KMS-11 (cell line): ENCODE data around the gene ZNF669.

Experiments
- H2AFZ ChIP-seq: fragments of 200-600 bp; sonication (generic); 2 replicates; pipeline ENCODE4 v1.6.1; 2016; ENCODE audit warnings: antibody characterized with exemption, mixed run types, low read depth
- H3K27ac ChIP-seq: fragments of 200-600 bp; sonication (generic); 2 replicates; pipeline ENCODE4 v1.6.1; 2016; ENCODE audit warnings: mild to moderate bottlenecking, mixed run types
- H3K27me3 ChIP-seq: fragments of 200-600 bp; sonication (generic); 2 replicates; pipeline ENCODE4 v1.6.1; 2017; ENCODE audit warnings: mild to moderate bottlenecking, low read depth, mixed run types, moderate library complexity; ENCODE audit not compliant: insufficient read depth
- H3K36me3 ChIP-seq: fragments of 200-600 bp; sonication (generic); 2 replicates; pipeline ENCODE4 v1.6.1; 2017; ENCODE audit warnings: mild to moderate bottlenecking, mixed run types; ENCODE audit not compliant: insufficient read depth
- H3K4me1 ChIP-seq: fragments of 200-600 bp; sonication (generic); 2 replicates; pipeline ENCODE4 v1.6.1; 2016; ENCODE audit warnings: mild to moderate bottlenecking, low read depth, mixed run types; ENCODE audit not compliant: poor library complexity, severe bottlenecking
- H3K4me2 ChIP-seq: fragments of 200-600 bp; sonication (generic); 2 replicates; pipeline ENCODE4 v1.7.0; 2016; ENCODE audit warnings: mild to moderate bottlenecking, mixed run types
- H3K4me3 ChIP-seq: fragments of 200-600 bp; sonication (generic); IDR thresholded peaks from 2 replicates; pipeline ENCODE4 v1.6.1; 2017; ENCODE audit warnings: low read depth, low read length, mixed read lengths; ENCODE audit not compliant: insufficient read depth
- H3K79me2 ChIP-seq: fragments of 200-600 bp; sonication (generic); 2 replicates; pipeline ENCODE4 v1.6.1; 2016; ENCODE audit warnings: low read depth, mixed run types; ENCODE audit not compliant: insufficient read depth
- H3K9ac ChIP-seq: fragments of 200-600 bp; sonication (generic); 2 replicates; pipeline ENCODE4 v1.6.1; 2016; ENCODE audit warnings: mild to moderate bottlenecking, mixed run types
- H4K20me1 ChIP-seq: fragments of 200-600 bp; sonication (generic); 2 replicates; pipeline ENCODE4 v1.6.1; 2016; ENCODE audit warnings: mild to moderate bottlenecking, mixed run types; ENCODE audit not compliant: insufficient read depth
- TF ChIP-seq, protein P1 (sequence below): fragments of 200-600 bp; sonication (generic); conservative IDR thresholded peaks from 2 replicates; pipeline ENCODE4 v1.6.1; 2017; ENCODE audit warnings: low read depth, mild to moderate bottlenecking, antibody characterized with exemption, low read length, moderate library complexity, mixed read lengths

Gene ZNF669

DNA sequence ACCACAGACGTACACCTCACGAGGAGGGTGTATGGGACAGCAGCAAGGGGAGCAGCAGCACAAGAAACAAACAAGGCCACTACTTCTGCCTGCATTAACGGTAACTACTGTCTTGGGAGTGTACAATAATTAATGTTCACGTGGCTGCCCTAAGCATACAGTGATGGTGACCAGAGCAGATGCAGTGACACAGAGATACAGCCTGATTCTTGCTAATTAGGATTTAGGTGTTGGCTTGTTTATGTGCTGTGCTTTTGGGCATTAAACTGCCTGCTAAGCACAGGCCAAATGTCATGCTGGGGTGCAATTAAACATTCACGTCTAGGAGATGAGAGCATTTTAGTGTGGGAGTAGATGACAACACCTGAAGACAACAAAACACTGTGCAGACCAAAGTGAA lies 7.2 kb downstream of the ZNF669 start:
- H3K4me2 ChIP-seq = no peak overlapping the region
- peaks cover 17% of the 10 kb centered on the region for H3K36me3 ChIP-seq
- H3K27me3 ChIP-seq = no peaks in the 10 kb centered on the region
- H2AFZ ChIP-seq = no peak overlapping the region
- H4K20me1 ChIP-seq = no peaks in the 10 kb centered on the region
- H3K4me3 ChIP-seq = no peak overlapping the region
- H3K27ac ChIP-seq = no peak overlapping the region
- TF ChIP-seq, protein P1, sequence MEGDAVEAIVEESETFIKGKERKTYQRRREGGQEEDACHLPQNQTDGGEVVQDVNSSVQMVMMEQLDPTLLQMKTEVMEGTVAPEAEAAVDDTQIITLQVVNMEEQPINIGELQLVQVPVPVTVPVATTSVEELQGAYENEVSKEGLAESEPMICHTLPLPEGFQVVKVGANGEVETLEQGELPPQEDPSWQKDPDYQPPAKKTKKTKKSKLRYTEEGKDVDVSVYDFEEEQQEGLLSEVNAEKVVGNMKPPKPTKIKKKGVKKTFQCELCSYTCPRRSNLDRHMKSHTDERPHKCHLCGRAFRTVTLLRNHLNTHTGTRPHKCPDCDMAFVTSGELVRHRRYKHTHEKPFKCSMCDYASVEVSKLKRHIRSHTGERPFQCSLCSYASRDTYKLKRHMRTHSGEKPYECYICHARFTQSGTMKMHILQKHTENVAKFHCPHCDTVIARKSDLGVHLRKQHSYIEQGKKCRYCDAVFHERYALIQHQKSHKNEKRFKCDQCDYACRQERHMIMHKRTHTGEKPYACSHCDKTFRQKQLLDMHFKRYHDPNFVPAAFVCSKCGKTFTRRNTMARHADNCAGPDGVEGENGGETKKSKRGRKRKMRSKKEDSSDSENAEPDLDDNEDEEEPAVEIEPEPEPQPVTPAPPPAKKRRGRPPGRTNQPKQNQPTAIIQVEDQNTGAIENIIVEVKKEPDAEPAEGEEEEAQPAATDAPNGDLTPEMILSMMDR = no peak
- no peaks in the 10 kb centered on the region for H3K4me1 ChIP-seq
- no peak overlapping the region for H3K9ac ChIP-seq
- H3K79me2 ChIP-seq = no peaks in the 10 kb centered on the region

GRCh38 chr1:247096544-247096943 lies 7.6 kb downstream of the ZNF669 start:
- H3K4me2 ChIP-seq = no peak overlapping the region
- H4K20me1 ChIP-seq = no peaks in the 10 kb centered on the region
- no peaks in the 10 kb centered on the region for H3K27me3 ChIP-seq
- peaks cover 12% of the 10 kb centered on the region for H3K36me3 ChIP-seq
- H3K27ac ChIP-seq = no peak overlapping the region
- no peaks in the 10 kb centered on the region for H3K79me2 ChIP-seq
- TF ChIP-seq, protein P1 = no peak
- no peaks in the 10 kb centered on the region for H3K4me1 ChIP-seq
- no peak overlapping the region for H3K4me3 ChIP-seq
- no peak overlapping the region for H3K9ac ChIP-seq
- no peak overlapping the region for H2AFZ ChIP-seq

DNA sequence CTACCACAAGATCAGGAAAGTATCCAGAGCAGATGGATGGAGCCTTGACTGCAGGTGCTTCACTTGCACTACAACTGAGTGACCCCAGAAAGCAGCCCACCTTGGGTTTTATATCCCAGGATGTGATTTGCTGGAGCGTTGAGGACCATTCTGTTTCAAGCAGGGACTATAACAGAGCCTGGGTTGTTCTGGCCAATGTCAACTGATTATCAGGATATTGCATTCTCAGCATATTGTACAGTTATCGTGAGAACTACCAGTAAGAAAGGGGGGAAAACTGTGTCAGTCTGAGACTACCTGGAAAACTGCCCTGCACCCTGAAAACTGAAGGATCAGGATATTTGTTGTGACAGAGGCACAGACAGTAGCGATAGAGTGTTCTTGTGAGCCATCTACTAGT lies 8.0 kb downstream of the ZNF669 start:
- H3K79me2 ChIP-seq = no peaks in the 10 kb centered on the region
- H4K20me1 ChIP-seq = no peaks in the 10 kb centered on the region
- no peaks in the 10 kb centered on the region for H3K4me1 ChIP-seq
- no peak overlapping the region for H2AFZ ChIP-seq
- H3K4me3 ChIP-seq = no peak overlapping the region
- H3K9ac ChIP-seq = no peak overlapping the region
- TF ChIP-seq, protein P1 = no peak
- H3K27ac ChIP-seq = no peak overlapping the region
- H3K27me3 ChIP-seq = no peaks in the 10 kb centered on the region
- H3K36me3 ChIP-seq = peaks cover 11% of the 10 kb centered on the region
- H3K4me2 ChIP-seq = no peak overlapping the region

- Histone ChIP-seq H3K4me1 (no peaks in the 10 kb centered on the region), H3K79me2 (no peaks in the 10 kb centered on the region), H3K4me3 (no peak overlapping the region), H3K36me3 (no peaks in the 10 kb centered on the region), H3K27ac (no peak overlapping the region), H3K27me3 (no peaks in the 10 kb centered on the region), H3K9ac (no peak overlapping the region), H3K4me2 (no peak overlapping the region), H4K20me1 (no peaks in the 10 kb centered on the region), H2AFZ (no peak overlapping the region)
- TF ChIP-seq, protein P1 = no peak
Observed at GRCh38 chr1:247090455-247090854, 13.7 kb downstream of the ZNF669 start.
